HG03095 (cell line): ENCODE measurements around the gene MED25.

Source experiments
- ATAC-seq: cut with Tn5 transposase; IDR thresholded peaks from one replicate; pipeline ENCODE4 v1.9.1; 2021; ENCODE audit warnings: moderate library complexity; ENCODE audit not compliant: unreplicated experiment

The MED25 gene

DNA sequence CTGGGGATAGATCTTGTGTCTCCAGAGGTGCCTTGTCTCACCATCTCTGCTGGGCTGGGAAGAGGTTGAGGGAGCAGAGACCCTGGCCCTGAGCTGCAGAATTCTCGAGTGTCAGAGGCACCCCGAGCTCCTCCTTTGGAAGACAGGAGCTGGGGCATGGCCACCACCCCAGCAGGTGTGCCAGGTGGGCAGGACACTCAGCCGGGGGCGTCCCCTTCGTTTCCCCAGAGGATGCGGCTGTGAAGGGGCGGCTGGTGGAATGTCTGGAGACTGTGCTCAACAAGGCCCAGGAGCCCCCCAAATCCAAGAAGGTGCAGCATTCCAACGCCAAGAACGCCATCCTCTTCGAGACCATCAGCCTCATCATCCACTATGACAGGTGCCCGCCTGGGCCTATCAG, 19.5 kb upstream of the MED25 start:
- no peak for ATAC-seq

GRCh38 chr19:49799271-49799797, 18.8 kb upstream of the MED25 start:
- no peak for ATAC-seq

DNA sequence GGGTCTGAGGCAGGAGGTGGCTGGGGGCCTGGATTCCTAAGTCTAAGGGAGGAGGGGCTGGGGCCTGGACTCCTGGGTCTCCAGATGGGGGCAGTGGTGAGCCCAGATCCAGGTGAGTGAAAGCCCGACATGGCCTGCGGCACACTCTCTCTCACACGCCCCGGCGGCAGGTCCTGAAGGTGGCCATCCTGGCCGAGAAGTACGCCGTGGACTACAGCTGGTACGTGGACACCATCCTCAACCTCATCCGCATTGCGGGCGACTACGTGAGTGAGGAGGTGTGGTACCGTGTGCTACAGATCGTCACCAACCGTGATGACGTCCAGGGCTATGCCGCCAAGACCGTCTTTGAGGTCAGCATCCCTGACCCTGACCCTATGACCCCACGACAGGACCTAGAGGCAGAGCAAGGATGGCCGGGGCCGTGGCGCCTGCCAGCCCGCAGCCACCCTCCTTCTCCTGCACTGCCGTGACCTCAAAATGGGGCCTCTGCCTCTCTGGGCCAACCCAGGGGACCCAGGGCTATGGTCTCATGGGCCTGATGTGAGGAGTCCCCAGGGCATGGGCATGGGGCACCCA, 18.2 kb upstream of the MED25 start:
- no peak for ATAC-seq

GRCh38 chr19:49800771-49801170, 17.3 kb upstream of the MED25 start:
- ATAC-seq: no peak

DNA sequence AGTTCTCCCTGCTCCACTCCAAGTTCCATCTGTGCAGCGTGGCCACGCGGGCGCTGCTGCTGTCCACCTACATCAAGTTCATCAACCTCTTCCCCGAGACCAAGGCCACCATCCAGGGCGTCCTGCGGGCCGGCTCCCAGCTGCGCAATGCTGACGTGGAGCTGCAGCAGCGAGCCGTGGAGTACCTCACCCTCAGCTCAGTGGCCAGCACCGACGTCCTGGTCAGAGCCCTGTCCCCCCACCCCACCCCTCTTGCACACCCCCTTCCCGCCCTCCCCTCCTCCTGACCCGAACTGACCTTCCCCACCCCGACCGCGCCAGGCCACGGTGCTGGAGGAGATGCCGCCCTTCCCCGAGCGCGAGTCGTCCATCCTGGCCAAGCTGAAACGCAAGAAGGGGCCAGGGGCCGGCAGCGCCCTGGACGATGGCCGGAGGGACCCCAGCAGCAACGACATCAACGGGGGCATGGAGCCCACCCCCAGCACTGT, 16.6 kb upstream of the MED25 start:
- ATAC-seq: no peak

GRCh38 chr19:49801966-49802661, 16.0 kb upstream of the MED25 start:
- no peak for ATAC-seq

GRCh38 chr19:49802836-49803528, 15.1 kb upstream of the MED25 start:
- no peak for ATAC-seq

DNA sequence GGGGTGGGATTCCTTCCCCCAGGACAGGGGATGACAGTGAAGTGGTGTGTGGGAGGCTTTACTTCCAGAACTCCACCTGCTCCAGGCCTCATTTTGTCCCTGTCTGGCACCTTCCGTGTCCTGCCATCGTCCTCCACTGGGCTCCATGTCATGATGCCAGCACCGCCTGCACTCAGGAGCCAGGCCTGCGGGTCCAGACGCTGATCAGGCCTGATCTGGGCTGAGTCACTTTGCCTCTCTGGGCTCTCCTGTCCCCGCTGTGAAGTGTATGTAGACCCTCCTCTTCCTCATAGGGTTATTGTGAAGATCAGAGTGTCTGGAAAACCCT, 14.6 kb upstream of the MED25 start:
- no peak for ATAC-seq

DNA sequence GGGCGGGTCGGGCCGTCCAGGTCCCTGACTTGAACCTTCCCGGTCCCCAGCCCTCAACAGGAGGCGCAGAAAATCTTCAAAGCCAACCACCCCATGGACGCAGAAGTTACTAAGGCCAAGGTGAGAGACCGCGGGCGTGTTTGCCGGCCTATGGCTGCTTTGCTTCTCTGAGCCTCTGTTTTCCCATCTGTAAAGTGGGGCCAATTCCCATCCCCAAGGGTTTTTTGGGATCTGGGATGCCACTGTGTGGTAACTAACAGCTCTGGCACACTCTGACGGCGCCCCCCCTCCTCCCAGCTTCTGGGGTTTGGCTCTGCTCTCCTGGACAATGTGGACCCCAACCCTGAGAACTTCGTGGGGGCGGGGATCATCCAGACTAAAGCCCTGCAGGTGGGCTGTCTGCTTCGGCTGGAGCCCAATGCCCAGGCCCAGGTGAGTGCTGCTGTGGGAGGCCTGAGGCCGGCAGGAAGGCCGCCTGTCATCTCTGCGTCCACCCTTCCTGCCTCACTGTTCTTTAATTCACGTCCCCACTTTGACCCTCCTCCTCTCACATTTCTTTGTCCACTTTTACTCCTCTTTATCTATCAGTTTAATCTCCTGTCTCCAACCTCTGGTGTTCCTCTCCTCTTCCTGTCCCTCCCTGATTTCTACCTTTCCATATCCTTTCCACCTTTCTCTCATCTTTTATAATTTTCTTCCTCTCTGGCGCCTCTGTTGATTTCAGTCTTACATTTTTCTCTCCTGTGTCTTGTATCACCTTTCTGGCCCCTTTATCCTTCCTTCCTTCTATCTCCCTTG, 12.1 kb upstream of the MED25 start:
- no peak for ATAC-seq

DNA sequence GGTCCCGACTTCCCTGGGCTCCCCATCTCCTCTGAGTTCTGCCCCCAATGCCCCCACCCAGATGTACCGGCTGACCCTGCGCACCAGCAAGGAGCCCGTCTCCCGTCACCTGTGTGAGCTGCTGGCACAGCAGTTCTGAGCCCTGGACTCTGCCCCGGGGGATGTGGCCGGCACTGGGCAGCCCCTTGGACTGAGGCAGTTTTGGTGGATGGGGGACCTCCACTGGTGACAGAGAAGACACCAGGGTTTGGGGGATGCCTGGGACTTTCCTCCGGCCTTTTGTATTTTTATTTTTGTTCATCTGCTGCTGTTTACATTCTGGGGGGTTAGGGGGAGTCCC, 11.5 kb upstream of the MED25 start:
- ATAC-seq: no peak

DNA sequence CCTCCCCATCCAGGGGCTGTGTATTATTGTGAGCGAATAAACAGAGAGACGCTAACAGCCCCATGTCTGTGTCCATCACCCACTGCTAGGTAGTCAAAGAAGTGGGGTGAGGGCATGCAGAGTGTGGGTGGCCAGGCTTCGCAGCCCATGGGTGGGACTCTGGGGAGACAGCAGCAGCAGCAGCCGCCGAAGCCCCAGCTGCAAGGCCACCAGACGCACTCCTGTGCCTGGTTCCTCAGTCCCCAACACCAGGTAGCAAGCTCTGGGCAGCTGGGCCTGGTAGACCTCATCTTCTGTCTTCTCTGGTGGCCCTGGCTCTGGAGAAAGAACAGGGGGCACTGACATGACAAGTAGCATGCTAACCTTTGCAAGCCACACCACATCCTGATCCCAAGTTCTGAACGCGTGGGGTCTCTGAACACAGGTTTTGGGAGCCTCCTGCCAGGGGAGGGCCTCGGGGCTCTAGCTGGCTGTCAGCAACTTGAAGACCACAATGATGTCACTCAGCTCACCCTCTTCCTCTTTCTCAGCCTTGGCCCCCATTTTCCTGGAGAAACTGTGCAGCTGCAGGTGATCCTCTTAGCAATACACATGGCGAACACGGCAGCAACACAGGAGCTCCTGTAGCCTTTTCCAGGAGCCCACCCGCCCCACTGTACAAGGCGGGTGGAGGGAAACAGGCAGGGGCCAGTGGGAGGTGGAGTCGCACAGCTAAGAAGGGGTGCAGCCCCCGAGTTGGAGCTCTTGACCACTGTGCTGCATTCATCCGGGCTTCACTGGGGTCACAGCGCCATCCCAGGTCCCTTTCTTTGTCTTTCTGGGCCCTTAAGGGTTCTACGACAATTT, 10.8 kb upstream of the MED25 start:
- ATAC-seq: no peak

GRCh38 chr19:49807904-49808675, 10.0 kb upstream of the MED25 start:
- ATAC-seq: no peak

GRCh38 chr19:49808711-49809159, 9.4 kb upstream of the MED25 start:
- no peak for ATAC-seq

DNA sequence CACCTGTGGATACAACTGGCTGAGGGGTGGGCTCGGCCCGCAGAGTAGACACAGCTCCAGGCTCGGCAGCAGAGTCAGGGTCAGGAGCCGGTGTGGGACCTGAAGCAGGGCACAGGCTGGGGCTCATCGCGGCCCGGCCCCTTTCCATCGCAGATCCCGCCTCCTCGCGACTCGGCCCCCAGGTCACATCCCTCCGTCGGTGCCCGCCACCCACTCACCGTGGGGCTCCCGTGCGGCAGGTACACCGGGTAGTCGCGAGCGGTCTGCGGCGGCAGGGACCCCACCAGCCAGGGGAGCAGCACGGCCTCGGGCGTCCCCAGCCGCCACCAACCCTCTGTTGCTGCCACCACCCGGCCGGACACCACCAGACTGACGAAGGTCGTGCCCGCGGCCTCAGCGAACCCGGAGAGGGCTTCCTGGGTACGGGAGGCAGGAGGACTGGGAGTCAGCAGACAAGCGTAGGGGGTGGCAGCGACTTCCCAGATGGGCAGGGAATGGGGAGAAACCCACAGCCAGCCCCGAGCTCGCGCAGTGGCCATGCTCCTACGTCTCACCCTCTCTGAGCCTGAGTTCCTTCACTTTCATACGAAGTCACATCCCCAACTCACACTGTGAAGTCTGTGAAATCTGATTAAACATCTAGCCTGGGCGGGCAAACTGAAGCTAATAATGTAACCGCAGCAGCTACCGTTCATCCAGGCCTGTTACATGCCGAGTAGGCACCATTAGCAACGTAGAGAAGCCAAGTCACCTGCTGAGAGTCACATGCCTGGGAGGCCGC, 8.7 kb upstream of the MED25 start:
- ATAC-seq: no peak

GRCh38 chr19:49809941-49810389, 8.1 kb upstream of the MED25 start:
- ATAC-seq: no peak

GRCh38 chr19:49811328-49811727, 6.8 kb upstream of the MED25 start:
- ATAC-seq: no peak

DNA sequence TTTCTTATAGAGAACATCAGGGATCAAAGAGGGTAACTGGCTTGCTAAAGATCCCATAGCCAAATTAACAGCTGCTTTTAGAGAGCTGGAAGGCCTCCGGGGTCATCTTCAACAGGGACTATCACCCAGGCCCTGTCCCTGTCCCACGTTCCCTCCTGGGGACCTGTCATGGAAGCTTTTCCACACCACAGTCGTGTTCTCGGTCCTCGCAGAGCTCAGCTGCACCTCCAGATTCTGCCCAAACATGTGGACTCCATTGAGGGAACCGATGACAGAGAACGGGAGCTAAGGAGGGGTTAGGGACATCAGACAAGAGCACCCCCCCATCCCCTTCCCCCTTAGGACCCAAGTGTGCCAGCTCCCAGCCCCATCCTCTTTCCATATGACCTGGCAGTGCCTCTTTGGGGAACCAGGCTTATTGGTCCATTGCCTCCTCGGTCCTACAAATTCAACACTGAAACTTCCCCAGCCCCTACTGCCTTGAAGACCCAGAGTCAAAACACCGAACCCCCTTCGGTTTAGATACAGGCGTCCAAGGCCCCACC, 5.6 kb upstream of the MED25 start:
- no peak for ATAC-seq

DNA sequence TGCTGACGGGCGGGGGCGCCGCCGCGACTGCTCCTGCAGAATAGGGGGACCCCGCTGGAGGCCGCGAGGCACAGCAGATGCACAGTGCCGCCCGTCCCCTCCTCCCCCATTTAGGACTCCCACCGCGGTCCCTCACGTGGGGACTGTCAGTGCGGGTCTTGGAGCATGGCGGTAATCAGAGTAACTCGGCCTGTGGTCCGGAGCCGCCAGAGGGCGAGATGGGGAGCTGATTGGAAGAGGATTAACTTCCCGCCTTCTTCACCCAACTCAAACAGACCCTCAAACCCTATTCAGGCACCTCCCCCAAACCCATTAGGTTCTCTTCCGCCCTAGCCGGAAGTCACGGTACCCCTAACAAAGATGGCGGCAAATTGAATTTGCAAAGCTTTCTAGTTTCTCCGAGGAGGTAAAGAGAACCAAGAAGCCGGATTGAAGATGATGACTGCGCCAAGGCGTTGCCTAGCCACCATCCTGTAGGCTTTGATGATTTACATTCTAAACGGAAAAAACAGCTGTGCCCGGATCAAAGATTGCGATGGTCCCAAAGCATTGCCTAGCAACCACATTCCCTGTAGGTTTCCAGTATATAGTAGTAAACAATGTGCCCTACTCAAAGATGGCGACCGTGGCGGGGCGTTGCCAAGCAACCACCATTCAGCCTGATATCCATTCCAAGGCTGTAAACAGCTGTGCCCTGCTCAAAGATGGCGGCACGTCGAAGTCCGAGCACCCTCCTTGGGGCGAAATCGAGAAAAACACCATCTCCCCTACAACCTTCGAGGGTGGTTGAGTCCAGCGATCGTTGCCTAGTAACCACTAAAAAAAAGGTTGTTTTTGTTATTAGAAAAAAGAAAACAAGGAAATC, 4.9 kb upstream of the MED25 start, which contains the start of gene FUZ:
Gene FUZ, minus strand, starts transcription at position 296 of the 865 bp plus-strand sequence. Its CDS starts 186 bp downstream, at position 110.
- ATAC-seq: no peak
